DMS153 treated with DMSO at 0.1 percent for 48 hours (cell line): ENCODE measurements around the gene SELENOS.

Experiments used
- DNase-seq: peaks from one replicate; lab custom pipeline; 2025; ENCODE audit not compliant: unreplicated experiment; lab: John Stamatoyannopoulos, UW

Gene SELENOS

GRCh38 chr15:101225658-101226057 is 51.6 kb downstream of the SELENOS start:
- no peak for DNase-seq
